HepG2 (cell line): ENCODE measurements around the gene MEPCE. TPM values are rescaled to one million over a fixed set of nuclear protein-coding genes. Genes with fewer than 3 reads are reported as not detected.

Source experiments
- ATAC-seq: fragments of 200-7000 bp; cut with Tn5 transposase; 3 replicates; pipeline ENCODE4 v1.9.1; 2020; ENCODE audit warnings: mild to moderate bottlenecking, moderate library complexity
- BruUV-seq: library from RNA; stranded (reverse); fragments of 400-500 nt; replicated peaks from 2 replicates; lab custom pipeline; 2021; lab: Mats Ljungman, UMichigan
- CTCF ChIA-PET: fragments of 300-600 bp; formaldehyde crosslinking; extraction: SDS; loops from one replicate; lab custom pipeline; 2021; ENCODE audit warnings: low total read pairs, inconsistent platforms, low intra/inter-chr PET ratio; lab: Yijun Ruan, JAX
- POLR2A ChIA-PET: fragments of 350-600 bp; sonication (Branson Sonifier 250); formaldehyde crosslinking; loops from one replicate; lab custom pipeline; 2020; ENCODE audit warnings: antibody characterized with exemption, inconsistent platforms; lab: Yijun Ruan, JAX
- DNase-seq: peaks from one replicate; pipeline ENCODE4 v3.0.0-alpha.2; 2015; ENCODE audit warnings: low spot score
- FAIRE-seq: peaks from 3 replicates; lab custom pipeline; 2011; peaks lifted over from hg19 to GRCh38; lab: Jason Lieb, UNC
- H2AFZ ChIP-seq: one replicate; pipeline ENCODE4 v1.6.1; 2011; ENCODE audit warnings: low read length, inconsistent platforms
- H3K27ac ChIP-seq: fragments of 300-600 bp; 3 replicates; pipeline ENCODE4 v1.8.0; 2011; ENCODE audit warnings: mixed run types, mild to moderate bottlenecking, mixed read lengths, low read length, inconsistent platforms; ENCODE audit not compliant: insufficient read depth; ENCODE audit errors: extremely low read length
- H3K27me3 ChIP-seq, 2 experiments: fragments of 200-600 bp in 1 of 2; 2 replicates in 1 of 2; 3 replicates in 1 of 2; pipeline versions ENCODE4 v1.6.0 to v1.8.0; 2011; ENCODE audit warnings: low read length in 2 of 2, mild to moderate bottlenecking in 2 of 2, moderate library complexity in 2 of 2, inconsistent platforms in 1 of 2; ENCODE audit not compliant: insufficient read depth in 2 of 2, control insufficient read depth in 1 of 2
- H3K36me3 ChIP-seq, 2 experiments: fragments of 200-600 bp in 1 of 2; replicated peaks in 1 of 2; 2 replicates in 1 of 2; 3 replicates in 1 of 2; pipeline versions ENCODE4 v1.5.1 to v1.8.0; 2011; ENCODE audit warnings: low read length in 2 of 2, inconsistent platforms in 1 of 2; ENCODE audit not compliant: insufficient read depth in 2 of 2, control insufficient read depth in 1 of 2
- H3K4me1 ChIP-seq: 2 replicates; pipeline ENCODE4 v1.5.1; 2012; ENCODE audit warnings: low read length, inconsistent platforms; ENCODE audit not compliant: insufficient read depth
- H3K4me2 ChIP-seq: 2 replicates; pipeline ENCODE4 v1.6.0; 2011; ENCODE audit warnings: low read depth, low read length, inconsistent platforms
- H3K4me3 ChIP-seq, 3 experiments: fragments of 200-600 bp in 1 of 3; sonication (generic), shearing (Covaris generic) in 1 of 3; replicated peaks in 1 of 3; 2 replicates each; pipeline ENCODE4 v1.5.1; 2011 to 2016; ENCODE audit warnings: low read length in 3 of 3, inconsistent platforms in 2 of 3, low read depth in 2 of 3, mild to moderate bottlenecking in 2 of 3, control low read depth in 1 of 3, mixed read lengths in 1 of 3; ENCODE audit not compliant: insufficient read depth in 1 of 3
- H3K79me2 ChIP-seq: one replicate; pipeline ENCODE4 v1.6.1; 2011; ENCODE audit warnings: low read length, inconsistent platforms; ENCODE audit not compliant: insufficient read depth
- H3K9ac ChIP-seq: 2 replicates; pipeline ENCODE4 v1.6.0; 2011; ENCODE audit warnings: mild to moderate bottlenecking, low read depth, low read length, inconsistent platforms; ENCODE audit not compliant: insufficient read depth
- H3K9me3 ChIP-seq: 2 replicates; pipeline ENCODE4 v1.5.1; 2012; ENCODE audit warnings: mild to moderate bottlenecking, low read length
- H4K20me1 ChIP-seq: 2 replicates; pipeline ENCODE4 v1.6.0; 2011; ENCODE audit warnings: inconsistent platforms, mild to moderate bottlenecking, low read length, moderate library complexity; ENCODE audit not compliant: insufficient read depth
- ARNT2 ChIP-seq: sonication (generic); formaldehyde crosslinking; IDR thresholded peaks from 2 replicates; pipeline ENCODE4 v1.8.0; 2022; ENCODE audit warnings: mild to moderate bottlenecking, low read depth, missing genetic modification reagents, moderate library complexity
- CAMTA2 ChIP-seq: sonication (generic); formaldehyde crosslinking; IDR thresholded peaks from 2 replicates; pipeline ENCODE4 v1.4.0; 2020; ENCODE audit warnings: mild to moderate bottlenecking, missing genetic modification reagents, borderline replicate concordance
- CHD4 ChIP-seq: fragments of 200-600 bp; sonication (generic); IDR thresholded peaks from 2 replicates; pipeline ENCODE4 v1.7.0; 2017; ENCODE audit warnings: mild to moderate bottlenecking, low read length, borderline replicate concordance
- ETV5 ChIP-seq: IDR thresholded peaks from 2 replicates; pipeline ENCODE4 v1.6.1; 2018; ENCODE audit warnings: missing biosample characterization, missing genetic modification reagents, inconsistent platforms, borderline replicate concordance
- MXD4 ChIP-seq: IDR thresholded peaks from 2 replicates; pipeline ENCODE4 v1.6.1; 2016; ENCODE audit warnings: mild to moderate bottlenecking, missing biosample characterization, missing genetic modification reagents
- MXI1 ChIP-seq: IDR thresholded peaks from 3 replicates; pipeline ENCODE4 v1.6.1; 2012; ENCODE audit warnings: low read depth, low read length, inconsistent platforms, borderline replicate concordance
- RBM22 ChIP-seq: fragments of 200-400 bp; formaldehyde crosslinking; optimal IDR thresholded peaks from 2 replicates; pipeline ENCODE3; 2017; ENCODE audit warnings: mild to moderate bottlenecking, low read length, moderate library complexity
- TMF1 ChIP-seq: sonication (generic); formaldehyde crosslinking; IDR thresholded peaks from 2 replicates; pipeline ENCODE4 v1.8.1; 2022; ENCODE audit warnings: low read depth, missing genetic modification reagents
- ZNF274 ChIP-seq: sonication (generic); formaldehyde crosslinking; IDR thresholded peaks from 2 replicates; pipeline ENCODE4 v1.5.1; 2020; ENCODE audit warnings: mild to moderate bottlenecking, missing genetic modification reagents
- ZNF816 ChIP-seq: sonication (generic); formaldehyde crosslinking; IDR thresholded peaks from 2 replicates; pipeline ENCODE4 v1.8.0; 2022; ENCODE audit warnings: missing genetic modification reagents, mild to moderate bottlenecking, borderline replicate concordance
- whole genome bisulfite sequencing: methylation state at CpG from one replicate; pipeline ENCODE4 v1.1.6; 2017; ENCODE audit warnings: low lambda C conversion rate; 5-methylcytosine and 5-hydroxymethylcytosine counted together
- in situ Hi-C: cut with HindIII; loops from 2 replicates; pipeline ENCODE4 v1.10.0; 2017; ENCODE audit warnings: low pct_unique_long_range_greater_than_20kb; ENCODE audit not compliant: extremely low pct_ligation_motif_present
- intact Hi-C: fragments of 100-400 bp; cut with micrococcal nuclease; formaldehyde crosslinking; loops from one replicate; pipeline ENCODE4 v1.10.0; 2022; ENCODE audit not compliant: unreplicated experiment
- polyA plus RNA-seq, 8 experiments: library from polyadenylated mRNA; depleted of rRNA in 3 of 8; stranded (reverse) in 7 of 8; unstranded in 1 of 8; fragments of >200 nt; fragmentation: Illumina TruSeq in 4 of 8; extraction: Trizol in 4 of 8; gene quantifications; 2 replicates each; pipeline versions ENCODE4 v1.2.1 to v1.2.3, GENCODE V29; 2011 to 2016; ENCODE audit warnings: low read depth in 4 of 8, missing spikeins in 1 of 8, mixed read lengths in 1 of 8; ENCODE audit not compliant: insufficient read depth in 1 of 8
- total RNA-seq, 5 experiments: library from RNA; depleted of rRNA; stranded (reverse); fragments of >200 nt; fragmentation: Illumina TruSeq; extraction: Trizol; gene quantifications; 2 replicates each; pipeline ENCODE4 v1.2.3, GENCODE V29; 2016; ENCODE audit warnings: low read depth in 1 of 5
- TF ChIP-seq, protein P1 (sequence below): sonication (generic); formaldehyde crosslinking; IDR thresholded peaks from 2 replicates; pipeline ENCODE4 v1.8.0; 2022; ENCODE audit warnings: missing genetic modification reagents, mild to moderate bottlenecking, borderline replicate concordance
- TF ChIP-seq, protein P2 (sequence below): sonication (generic); formaldehyde crosslinking; IDR thresholded peaks from 2 replicates; pipeline ENCODE4 v1.5.1; 2020; ENCODE audit warnings: missing genetic modification reagents, mild to moderate bottlenecking, borderline replicate concordance
- TF ChIP-seq, protein P3 (sequence below): sonication (generic); formaldehyde crosslinking; IDR thresholded peaks from 2 replicates; pipeline ENCODE4 v1.5.0; 2020; ENCODE audit warnings: missing genetic modification reagents
- TF ChIP-seq, protein P4 (sequence below): IDR thresholded peaks from 2 replicates; pipeline ENCODE4 v1.6.1; 2016; ENCODE audit warnings: missing biosample characterization, missing genetic modification reagents, low read depth

Gene MEPCE
- total and polyA plus RNA-seq, 2 of the 13 experiments (the other 11 are each of a cell fraction or from before 2014, with no cell fraction given): 12.3 to 26.0 TPM

DNA sequence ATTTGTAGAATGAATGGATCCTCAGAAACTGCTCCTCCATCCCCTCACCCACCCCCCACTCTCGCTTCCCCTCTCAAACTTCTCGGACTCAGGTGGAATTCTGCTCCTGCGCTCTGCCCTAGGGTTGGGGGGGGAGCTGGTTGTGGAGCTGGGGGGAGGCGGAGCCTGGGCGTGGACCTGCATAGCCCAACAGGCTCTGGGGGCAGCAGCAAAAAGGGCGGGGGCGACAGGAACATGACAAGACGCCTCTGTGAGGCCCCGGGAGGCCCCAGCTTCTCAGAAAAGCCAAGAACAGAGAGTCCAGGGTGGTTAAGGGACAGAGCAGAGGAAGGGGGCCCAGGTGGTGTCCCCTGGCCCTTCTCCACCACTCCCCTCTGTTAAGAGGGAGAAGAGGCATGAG lies 45.9 kb downstream of the MEPCE start:
- Histone ChIP-seq H3K4me2 (no peak overlapping the region), H3K4me3 (no peak overlapping the region), H3K27ac (no peak overlapping the region), H2AFZ (no peak overlapping the region)
- POLR2A ChIA-PET: no interaction called here
- TF ChIP-seq MXD4 (CRISPR knock-in tag): no peak
- TF ChIP-seq, protein P1, sequence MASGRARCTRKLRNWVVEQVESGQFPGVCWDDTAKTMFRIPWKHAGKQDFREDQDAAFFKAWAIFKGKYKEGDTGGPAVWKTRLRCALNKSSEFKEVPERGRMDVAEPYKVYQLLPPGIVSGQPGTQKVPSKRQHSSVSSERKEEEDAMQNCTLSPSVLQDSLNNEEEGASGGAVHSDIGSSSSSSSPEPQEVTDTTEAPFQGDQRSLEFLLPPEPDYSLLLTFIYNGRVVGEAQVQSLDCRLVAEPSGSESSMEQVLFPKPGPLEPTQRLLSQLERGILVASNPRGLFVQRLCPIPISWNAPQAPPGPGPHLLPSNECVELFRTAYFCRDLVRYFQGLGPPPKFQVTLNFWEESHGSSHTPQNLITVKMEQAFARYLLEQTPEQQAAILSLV (CRISPR knock-in tag): no peak
- TF ChIP-seq, protein P2, sequence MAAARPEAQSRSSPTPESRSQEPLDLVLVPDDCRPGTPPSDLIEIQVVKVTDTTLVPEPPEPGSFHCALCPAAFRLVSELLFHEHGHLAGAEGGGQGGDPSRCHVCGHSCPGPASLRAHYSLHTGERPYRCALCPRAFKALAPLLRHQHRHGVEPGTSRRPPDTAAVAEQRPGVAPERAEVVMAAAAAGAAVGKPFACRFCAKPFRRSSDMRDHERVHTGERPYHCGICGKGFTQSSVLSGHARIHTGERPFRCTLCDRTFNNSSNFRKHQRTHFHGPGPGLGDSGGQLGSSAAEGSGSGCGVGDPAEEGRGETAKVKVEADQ: no peak
- TF ChIP-seq ZNF274 (CRISPR knock-in tag): no peak
- TF ChIP-seq ARNT2 (CRISPR knock-in tag): no peak
- no peak for TF ChIP-seq TMF1 (CRISPR knock-in tag)
- no peak for TF ChIP-seq ZNF816 (CRISPR knock-in tag)
- no peak for TF ChIP-seq CHD4
- no peak for TF ChIP-seq CAMTA2 (CRISPR knock-in tag)
- TF ChIP-seq, protein P3, sequence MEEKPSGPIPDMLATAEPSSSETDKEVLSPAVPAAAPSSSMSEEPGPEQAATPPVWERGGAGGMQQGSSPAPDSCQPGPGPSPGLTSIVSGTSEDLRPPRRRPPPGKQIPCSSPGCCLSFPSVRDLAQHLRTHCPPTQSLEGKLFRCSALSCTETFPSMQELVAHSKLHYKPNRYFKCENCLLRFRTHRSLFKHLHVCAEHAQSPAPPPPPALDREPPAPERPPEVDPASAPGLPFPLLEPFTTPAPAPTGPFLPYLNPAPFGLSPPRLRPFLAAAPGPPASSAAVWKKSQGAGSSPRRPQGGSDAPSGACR (CRISPR knock-in tag): no peak
- TF ChIP-seq RBM22: no peak
- TF ChIP-seq, protein P4, sequence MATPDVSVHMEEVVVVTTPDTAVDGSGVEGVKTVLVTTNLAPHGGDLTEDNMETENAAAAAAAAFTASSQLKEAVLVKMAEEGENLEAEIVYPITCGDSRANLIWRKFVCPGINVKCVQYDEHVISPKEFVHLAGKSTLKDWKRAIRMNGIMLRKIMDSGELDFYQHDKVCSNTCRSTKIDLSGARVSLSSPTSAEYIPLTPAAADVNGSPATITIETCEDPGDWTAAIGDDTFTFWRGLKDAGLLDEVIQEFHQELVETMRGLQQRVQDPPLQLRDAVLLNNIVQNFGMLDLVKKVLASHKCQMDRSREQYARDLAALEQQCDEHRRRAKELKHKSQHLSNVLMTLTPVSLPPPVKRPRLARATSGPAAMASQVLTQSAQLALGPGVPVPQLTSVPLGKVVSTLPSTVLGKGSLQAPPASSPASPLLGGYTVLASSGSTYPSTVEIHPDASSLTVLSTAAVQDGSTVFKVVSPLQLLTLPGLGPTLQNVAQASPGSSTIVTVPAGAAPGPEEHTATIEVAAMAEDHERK (CRISPR knock-in tag): no peak
- TF ChIP-seq MXI1: no peak
- no peak for TF ChIP-seq ETV5 (CRISPR knock-in tag)
- TF ChIP-seq, all 625 proteins: peak for 0
- DNase-seq (no peak), FAIRE-seq (no peak), ATAC-seq (no peak)
- Histone ChIP-seq H3K9ac (no peak overlapping the region), H3K4me1 (peaks cover 14% of the 10 kb centered on the region), H3K36me3 (peaks cover 4 to 8% of the 10 kb centered on the region in 2 experiments; a peak in 4 of 5 replicates), H3K79me2 (peaks cover 1% of the 10 kb centered on the region), H3K9me3 (no peaks in the 10 kb centered on the region), H4K20me1 (no peaks in the 10 kb centered on the region), H3K27me3 (no peaks in the 10 kb centered on the region)
- 93% methylated on average over 9 of the region's 9 CpGs for WGBS
- in situ Hi-C loops: no loop called here
- intact Hi-C loops: no loop called here
- CTCF ChIA-PET: no interaction called here
- BruUV-seq: no TSS peak
